ENCODE measurements around the gene TMC5. TPM values are rescaled to one million over a fixed set of nuclear protein-coding genes. Genes with fewer than 3 reads are reported as not detected.
"Not testable (repeated sequence)": the region's sequence is repeated elsewhere in the genome, so short reads cannot be mapped to it uniquely, and the experiment has no call there.

Gene TMC5
- total RNA-seq, 2 experiments from 2014 or later: not detected

DNA sequence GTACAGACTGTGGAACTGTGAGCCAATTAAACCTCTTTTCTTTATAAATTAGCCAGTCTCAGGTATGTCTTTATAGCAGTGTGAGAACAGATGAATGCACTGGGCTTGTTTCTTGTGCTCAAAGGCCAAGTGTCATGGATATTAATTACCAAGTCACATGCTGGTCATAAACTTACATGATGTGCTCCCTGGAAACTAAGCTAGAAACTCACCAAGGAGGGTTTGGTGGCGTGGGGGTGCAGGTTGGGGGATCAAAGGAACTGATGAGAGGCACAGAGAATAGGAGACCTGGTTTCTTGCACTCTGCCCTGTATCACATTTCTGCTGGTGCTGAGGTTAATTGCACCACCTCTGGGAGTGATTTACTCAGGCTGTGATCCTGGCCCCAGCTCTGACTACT is 31.2 kb upstream of the TMC5 start:
- peaks cover 23% of the 10 kb centered on the region for H3K27me3 Mint-ChIP-seq (ENCODE audit: low read depth)
- intact Hi-C loops (cut with micrococcal nuclease): loop anchor here (5.0 kb wide), 1 partner anchor 501 kb away; no protein-coding TSS in a partner anchor
- CTCF ChIA-PET: no interaction called here
- no peaks in the 10 kb centered on the region for H3K36me3 Mint-ChIP-seq (ENCODE audit: low read depth)
- no peaks in the 10 kb centered on the region for H3K9me3 Mint-ChIP-seq
- DNase-seq: no peak
- no peak overlapping the region for H3K4me3 Mint-ChIP-seq
- H3K27ac Mint-ChIP-seq: no peak overlapping the region
- no peaks in the 10 kb centered on the region for H3K4me1 Mint-ChIP-seq (ENCODE audit: low read depth)

DNA sequence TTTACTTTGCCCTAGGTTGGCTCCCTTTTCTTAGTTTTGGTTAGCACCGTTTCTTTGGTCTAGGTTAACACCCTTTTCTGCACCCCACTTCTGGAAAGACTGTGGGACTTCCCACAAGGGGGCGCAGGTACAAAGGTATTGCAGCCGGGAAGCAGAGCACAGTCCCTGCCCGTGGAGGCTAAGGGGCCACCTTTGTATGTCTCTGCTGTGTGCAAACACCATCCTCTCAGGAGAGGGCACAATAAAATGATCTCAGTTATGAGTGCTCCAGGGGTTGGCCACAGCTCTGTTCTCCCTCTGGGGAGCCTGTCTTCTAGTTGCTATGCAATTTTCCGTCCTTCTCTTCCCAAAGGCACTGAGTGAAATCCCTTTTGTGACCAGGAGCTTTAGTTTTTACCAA is 28.4 kb upstream of the TMC5 start:
- Mint-ChIP-seq H3K27ac (no peak overlapping the region), H3K4me1 (ENCODE audit: low read depth) (no peaks in the 10 kb centered on the region), H3K4me3 (no peak overlapping the region), H3K27me3 (ENCODE audit: low read depth) (peaks cover 18% of the 10 kb centered on the region), H3K36me3 (ENCODE audit: low read depth) (no peaks in the 10 kb centered on the region), H3K9me3 (no peaks in the 10 kb centered on the region)
- DNase-seq: peak; percentile 67
- intact Hi-C loops (cut with micrococcal nuclease): loop anchor here (1.0 to 5.0 kb wide), 2 partner anchors 113 to 498 kb away; no protein-coding TSS in a partner anchor
- CTCF ChIA-PET: interaction anchor here (0.7 to 3.2 kb wide), 3 partner anchors 19 to 252 kb away, joined by 3 to 18 read pairs (median 5); no protein-coding TSS in a partner anchor

DNA sequence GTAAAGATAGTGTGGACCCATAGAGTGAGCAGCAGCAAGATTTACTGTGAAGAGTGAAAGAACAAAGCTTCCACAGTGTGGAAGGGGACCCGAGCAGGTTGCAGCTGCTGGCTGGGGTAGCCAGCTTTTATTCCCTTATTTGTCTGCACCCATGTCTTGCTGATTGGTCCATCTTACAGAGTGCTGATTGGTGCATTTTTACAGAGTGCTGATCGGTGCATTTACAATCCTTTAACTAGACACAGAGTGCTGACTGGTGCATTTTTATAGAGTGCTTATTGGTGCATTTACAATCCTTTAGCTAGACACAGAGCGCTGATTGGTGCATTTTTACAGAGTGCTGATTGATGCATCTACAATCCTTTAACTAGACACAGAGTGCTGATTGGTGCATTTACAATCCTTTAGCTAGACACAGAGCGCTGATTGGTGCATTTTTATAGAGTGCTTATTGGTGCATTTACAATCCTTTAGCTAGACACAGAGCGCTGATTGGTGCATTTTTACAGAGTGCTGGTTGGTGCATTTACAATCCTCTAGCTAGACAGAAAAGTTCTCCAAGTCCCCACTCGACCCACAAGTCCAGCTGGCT is 26.4 kb upstream of the TMC5 start:
- H3K36me3 Mint-ChIP-seq (ENCODE audit: low read depth); H3K4me3 Mint-ChIP-seq; H3K9me3 Mint-ChIP-seq; DNase-seq; H3K27ac Mint-ChIP-seq; H3K4me1 Mint-ChIP-seq (ENCODE audit: low read depth); intact Hi-C loops (cut with micrococcal nuclease): not testable (repeated sequence)
- peaks cover 18% of the 10 kb centered on the region for H3K27me3 Mint-ChIP-seq (ENCODE audit: low read depth)
- CTCF ChIA-PET: interaction anchor here (0.7 to 1.5 kb wide), 3 partner anchors 100 to 305 kb away, joined by 3 to 8 read pairs (median 4); no protein-coding TSS in a partner anchor

DNA sequence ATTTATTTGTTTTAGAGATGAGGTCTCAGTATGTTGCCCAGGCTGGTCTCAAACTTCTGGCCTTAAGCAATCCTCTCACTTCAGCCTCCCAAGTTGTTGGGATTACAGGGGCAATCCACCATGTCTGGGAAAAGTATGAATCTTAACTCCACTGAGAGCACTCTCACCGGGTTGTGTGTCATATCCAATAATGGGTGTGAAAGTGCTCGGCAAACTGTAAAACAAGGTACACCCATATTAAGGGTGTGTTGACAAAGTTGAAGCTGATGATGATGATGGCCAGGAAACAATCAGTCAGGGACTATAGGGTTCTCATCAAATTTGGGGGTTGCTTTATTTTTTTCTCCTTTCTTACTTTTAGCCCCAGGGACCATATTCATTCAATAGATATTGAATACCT is 25.3 kb upstream of the TMC5 start:
- Mint-ChIP-seq H3K27me3 (ENCODE audit: low read depth) (peaks cover 20% of the 10 kb centered on the region), H3K9me3 (no peaks in the 10 kb centered on the region), H3K4me3 (no peak overlapping the region), H3K36me3 (ENCODE audit: low read depth) (no peaks in the 10 kb centered on the region), H3K4me1 (ENCODE audit: low read depth) (no peaks in the 10 kb centered on the region), H3K27ac (no peak overlapping the region)
- DNase-seq: no peak
- intact Hi-C loops (cut with micrococcal nuclease): no loop called here
- CTCF ChIA-PET: interaction anchor here (0.5 kb wide), 1 partner anchor 17 kb away, joined by 3 read pairs; no protein-coding TSS in a partner anchor

DNA sequence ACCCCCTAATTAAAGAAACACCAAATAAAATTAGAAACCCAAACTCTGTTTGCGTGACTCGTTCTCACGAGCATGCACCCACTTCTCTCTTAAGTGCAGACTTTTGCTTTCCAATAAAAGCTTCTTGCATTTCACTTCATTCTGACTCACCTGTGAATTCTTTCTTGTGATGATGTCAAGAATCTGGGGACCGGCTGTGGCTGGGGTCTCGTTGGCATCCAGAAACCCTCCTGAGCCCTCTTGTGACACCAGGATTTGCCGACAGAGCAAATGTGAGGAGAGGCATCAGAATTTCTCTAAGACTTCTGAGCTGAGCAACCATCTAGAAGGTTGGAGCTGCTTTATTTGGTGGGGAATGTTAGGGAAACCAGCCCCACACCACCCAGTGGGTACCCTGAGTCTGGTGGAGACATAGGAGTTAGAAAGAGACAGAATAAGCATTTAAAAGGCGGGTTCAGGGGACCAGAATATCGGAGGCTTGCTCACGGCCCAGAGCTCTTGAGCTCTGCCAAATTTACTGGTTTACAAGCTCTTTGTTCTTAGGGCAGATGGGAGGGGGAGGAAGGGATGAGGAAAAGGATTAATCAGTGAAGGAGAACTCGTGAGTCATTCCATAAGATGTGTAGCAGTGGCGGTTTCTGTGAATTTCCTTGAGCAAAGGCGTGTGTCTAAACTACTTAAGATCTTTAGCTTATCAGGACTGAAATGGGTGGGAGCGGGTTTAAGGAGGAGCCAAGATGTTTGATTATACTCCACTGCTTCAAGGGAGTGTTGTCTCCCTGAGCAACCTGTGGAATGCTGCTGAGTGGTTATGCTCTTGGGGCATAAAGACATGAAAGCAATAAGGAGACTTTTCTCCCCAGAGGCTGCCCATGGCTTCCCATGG is 24.2 kb upstream of the TMC5 start:
- no peak overlapping the region for H3K4me3 Mint-ChIP-seq
- H3K27ac Mint-ChIP-seq: no peak overlapping the region
- no peak for DNase-seq
- no peaks in the 10 kb centered on the region for H3K9me3 Mint-ChIP-seq
- intact Hi-C loops (cut with micrococcal nuclease): no loop called here
- no peaks in the 10 kb centered on the region for H3K4me1 Mint-ChIP-seq (ENCODE audit: low read depth)
- H3K36me3 Mint-ChIP-seq (ENCODE audit: low read depth): no peaks in the 10 kb centered on the region
- H3K27me3 Mint-ChIP-seq (ENCODE audit: low read depth): peaks cover 20% of the 10 kb centered on the region
- CTCF ChIA-PET: interaction anchor here (0.6 kb wide), 1 partner anchor 113 kb away, joined by 3 read pairs; no protein-coding TSS in a partner anchor

DNA sequence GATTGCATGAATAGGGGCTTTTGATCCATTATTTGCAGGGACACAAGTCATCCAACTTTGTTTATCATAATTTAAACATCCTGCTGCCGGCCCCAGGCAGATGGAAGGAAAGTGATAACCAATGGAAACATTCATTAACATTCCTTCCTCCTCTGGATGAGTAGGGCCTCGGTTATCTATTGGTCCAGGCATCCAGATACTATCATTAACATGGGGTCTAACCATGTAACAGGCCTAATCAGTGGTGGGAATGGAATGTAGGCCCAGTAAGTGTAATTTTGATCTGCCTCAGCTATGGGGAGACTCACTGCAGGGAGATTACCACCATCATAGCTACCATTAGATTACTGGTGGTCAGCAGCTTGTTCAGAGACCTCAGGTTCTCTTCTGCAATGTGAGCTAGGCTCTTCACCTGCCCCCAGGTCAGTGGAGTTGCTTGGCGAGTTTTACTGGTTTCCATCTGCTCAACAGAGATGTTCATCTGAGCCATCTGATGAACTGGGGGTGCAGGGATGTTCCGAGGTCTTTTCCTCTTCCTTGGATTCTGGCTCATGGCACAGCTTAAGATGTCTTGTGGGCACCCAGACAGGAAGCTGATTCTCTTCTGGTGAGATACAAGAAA is 21.9 kb upstream of the TMC5 start:
- H3K4me1 Mint-ChIP-seq (ENCODE audit: low read depth); DNase-seq; H3K9me3 Mint-ChIP-seq; intact Hi-C loops (cut with micrococcal nuclease); H3K27ac Mint-ChIP-seq; H3K4me3 Mint-ChIP-seq; H3K36me3 Mint-ChIP-seq (ENCODE audit: low read depth): not testable (repeated sequence)
- CTCF ChIA-PET: interaction anchor here (0.6 kb wide), 1 partner anchor 181 kb away, joined by 4 read pairs; no protein-coding TSS in a partner anchor
- peaks cover 14% of the 10 kb centered on the region for H3K27me3 Mint-ChIP-seq (ENCODE audit: low read depth)

DNA sequence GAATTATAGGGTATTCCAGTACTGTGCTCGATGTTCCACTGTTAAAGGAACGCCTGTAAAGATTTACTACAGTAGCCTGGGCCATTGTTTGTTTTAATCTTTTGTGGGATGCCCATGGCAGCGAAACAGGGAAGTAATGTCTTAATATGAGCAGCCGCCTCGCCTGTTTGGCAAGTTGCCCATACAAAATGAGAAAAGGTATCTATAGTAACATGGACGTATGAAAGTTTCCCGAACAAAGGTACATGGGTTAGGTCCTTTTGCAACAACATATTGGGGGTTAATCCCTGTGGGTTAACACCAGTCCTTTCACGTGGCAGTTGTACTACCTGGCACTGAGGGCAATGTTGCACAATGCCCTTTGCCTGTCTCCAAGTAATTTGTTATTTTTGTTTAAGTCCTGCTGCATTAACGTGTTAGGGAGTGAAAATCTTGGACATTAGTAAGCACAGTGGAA is 21.1 kb upstream of the TMC5 start:
- H3K4me3 Mint-ChIP-seq: no peak overlapping the region
- no peaks in the 10 kb centered on the region for H3K4me1 Mint-ChIP-seq (ENCODE audit: low read depth)
- H3K27ac Mint-ChIP-seq: no peak overlapping the region
- CTCF ChIA-PET: interaction anchor here (0.6 kb wide), 1 partner anchor 180 kb away, joined by 4 read pairs; no protein-coding TSS in a partner anchor
- peaks cover 10% of the 10 kb centered on the region for H3K9me3 Mint-ChIP-seq
- DNase-seq: no peak
- H3K36me3 Mint-ChIP-seq (ENCODE audit: low read depth): no peaks in the 10 kb centered on the region
- peaks cover 9% of the 10 kb centered on the region for H3K27me3 Mint-ChIP-seq (ENCODE audit: low read depth)
- intact Hi-C loops (cut with micrococcal nuclease): no loop called here

DNA sequence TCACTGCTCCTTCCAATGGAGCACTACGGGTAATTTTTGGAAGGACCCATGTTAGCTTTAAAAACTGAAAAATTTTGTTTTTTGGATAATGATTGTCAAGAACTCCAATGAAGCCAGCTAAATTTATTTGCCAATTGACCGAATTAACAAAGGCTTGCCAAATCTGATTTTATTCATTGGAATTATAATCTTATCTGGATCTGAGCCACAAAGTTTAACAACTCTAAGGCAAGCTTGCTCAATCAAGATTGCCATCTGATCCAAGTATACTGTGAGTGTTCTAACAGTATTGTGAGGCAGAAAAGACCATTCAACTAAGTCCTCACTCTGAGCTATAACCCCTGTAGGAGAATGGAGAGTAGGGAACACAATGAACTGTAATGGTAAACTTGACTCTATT is 20.3 kb upstream of the TMC5 start:
- H3K27ac Mint-ChIP-seq; H3K36me3 Mint-ChIP-seq (ENCODE audit: low read depth); H3K27me3 Mint-ChIP-seq (ENCODE audit: low read depth); DNase-seq; CTCF ChIA-PET; H3K4me1 Mint-ChIP-seq (ENCODE audit: low read depth); intact Hi-C loops (cut with micrococcal nuclease); H3K4me3 Mint-ChIP-seq: not testable (repeated sequence)
- peaks cover 15% of the 10 kb centered on the region for H3K9me3 Mint-ChIP-seq

DNA sequence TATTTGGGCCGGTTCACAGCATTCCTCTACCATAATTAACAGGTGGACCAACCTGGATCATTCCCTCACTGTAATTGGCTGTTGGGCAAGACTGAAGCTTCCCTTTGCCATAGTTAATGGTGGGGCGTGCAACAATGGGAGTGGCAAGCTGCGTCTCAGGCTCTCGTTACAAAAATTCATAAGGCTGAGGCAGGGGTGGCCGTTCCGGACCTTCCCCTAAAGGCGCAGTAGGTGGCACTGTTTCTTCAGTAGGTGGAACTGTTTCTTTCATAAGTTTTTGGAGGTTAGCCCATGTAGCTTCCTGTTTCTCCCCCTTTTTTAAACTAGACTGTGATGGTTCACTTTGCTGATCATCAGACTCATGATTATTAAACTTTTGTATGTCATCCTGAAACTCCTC is 17.0 kb upstream of the TMC5 start:
- Mint-ChIP-seq H3K27me3 (ENCODE audit: low read depth) (peaks cover 5% of the 10 kb centered on the region), H3K9me3 (peaks cover 18% of the 10 kb centered on the region), H3K27ac (no peak overlapping the region), H3K36me3 (ENCODE audit: low read depth) (no peaks in the 10 kb centered on the region), H3K4me3 (no peak overlapping the region), H3K4me1 (ENCODE audit: low read depth) (no peaks in the 10 kb centered on the region)
- DNase-seq: no peak
- CTCF ChIA-PET: no interaction called here
- intact Hi-C loops (cut with micrococcal nuclease): no loop called here

DNA sequence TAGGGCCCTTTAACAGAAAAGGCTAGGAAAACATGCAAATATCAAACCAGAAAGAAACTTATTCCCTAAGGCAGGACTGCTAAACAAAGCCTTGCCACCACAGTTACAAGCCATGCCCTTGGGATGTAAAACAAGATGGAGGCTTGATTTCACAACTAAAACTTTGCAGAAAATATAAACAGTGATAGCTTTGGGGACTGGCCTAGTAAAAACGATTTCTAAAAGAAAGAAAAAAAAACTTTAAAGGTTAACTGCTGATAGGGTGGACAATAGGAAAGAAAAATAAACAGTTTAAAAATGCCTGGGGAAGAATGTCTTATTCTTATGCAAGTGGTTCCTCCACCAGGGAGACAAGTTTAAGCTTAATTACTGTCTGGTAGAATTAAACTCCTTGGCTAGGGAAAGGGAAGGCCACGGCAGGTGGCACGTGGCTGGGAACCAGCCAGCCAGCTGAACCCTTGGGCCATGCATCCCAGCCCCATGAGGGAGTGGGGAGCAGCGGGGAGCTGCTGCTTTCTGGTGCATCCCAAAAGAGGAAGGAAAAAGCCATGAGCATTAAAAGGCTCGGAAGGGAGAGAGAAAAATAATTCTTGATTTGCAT is 10.7 kb upstream of the TMC5 start:
- DNase-seq: no peak
- H3K27ac Mint-ChIP-seq: no peak overlapping the region
- H3K9me3 Mint-ChIP-seq: peaks cover 11% of the 10 kb centered on the region
- CTCF ChIA-PET: no interaction called here
- intact Hi-C loops (cut with micrococcal nuclease): no loop called here
- no peak overlapping the region for H3K4me3 Mint-ChIP-seq
- H3K36me3 Mint-ChIP-seq (ENCODE audit: low read depth): no peaks in the 10 kb centered on the region
- peaks cover 27% of the 10 kb centered on the region for H3K27me3 Mint-ChIP-seq (ENCODE audit: low read depth)
- peaks cover 8% of the 10 kb centered on the region for H3K4me1 Mint-ChIP-seq (ENCODE audit: low read depth)

DNA sequence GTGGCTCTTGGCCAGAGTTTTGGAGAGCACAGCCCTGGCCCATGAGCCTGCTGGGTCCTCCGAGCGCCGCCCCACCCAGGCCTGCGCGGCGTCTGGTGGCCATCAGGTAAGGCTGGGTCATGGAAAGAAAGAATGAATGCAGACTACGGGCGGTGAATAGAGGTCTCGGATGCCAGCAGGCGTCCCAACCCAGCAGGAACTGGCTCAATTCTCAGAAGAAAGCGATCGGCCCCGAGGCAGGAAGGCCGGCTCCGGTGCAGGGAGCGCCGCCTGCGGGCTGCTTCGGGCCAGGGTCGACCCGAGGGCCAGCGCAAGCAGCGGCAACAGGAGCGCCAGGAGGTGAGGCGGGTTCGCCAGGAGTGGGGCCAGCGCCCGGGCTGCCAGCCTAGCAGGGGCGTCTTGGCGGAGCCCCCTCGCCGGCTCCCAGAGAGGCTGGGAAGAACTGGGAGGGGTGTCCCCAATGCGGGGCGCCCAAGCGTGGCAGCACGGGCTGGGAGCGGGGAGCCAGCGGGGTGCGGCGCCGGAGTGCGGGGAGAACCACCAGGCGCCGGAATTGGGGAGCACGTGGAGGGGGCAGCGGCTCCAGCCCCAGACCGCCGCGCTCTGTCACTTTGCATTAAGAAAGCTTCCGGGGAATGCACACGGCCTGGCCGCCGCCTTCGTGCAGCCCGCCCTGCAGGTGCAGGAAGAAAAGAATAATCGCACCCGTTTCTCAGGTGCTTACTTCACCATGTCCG is 7.1 kb upstream of the TMC5 start:
- Mint-ChIP-seq H3K27me3 (ENCODE audit: low read depth) (peaks cover 33% of the 10 kb centered on the region), H3K36me3 (ENCODE audit: low read depth) (no peaks in the 10 kb centered on the region), H3K27ac (no peak overlapping the region), H3K9me3 (peaks cover 6% of the 10 kb centered on the region), H3K4me3 (no peak overlapping the region), H3K4me1 (ENCODE audit: low read depth) (peaks cover 8% of the 10 kb centered on the region)
- intact Hi-C loops (cut with micrococcal nuclease): no loop called here
- no peak for DNase-seq
- CTCF ChIA-PET: no interaction called here

Measured in activated naive CD4-positive, alpha-beta T cell treated with anti-CD3 and anti-CD28 coated beads for 36 hours (primary cell).